ENCODE measurements around the gene GOLGA6L7.
A peak's percentile ranks its signal among the peaks of the same experiment; 100 is the strongest.
"Not testable (repeated sequence)": the region's sequence is repeated elsewhere in the genome, so short reads cannot be mapped to it uniquely, and the experiment has no call there.

Gene GOLGA6L7

DNA sequence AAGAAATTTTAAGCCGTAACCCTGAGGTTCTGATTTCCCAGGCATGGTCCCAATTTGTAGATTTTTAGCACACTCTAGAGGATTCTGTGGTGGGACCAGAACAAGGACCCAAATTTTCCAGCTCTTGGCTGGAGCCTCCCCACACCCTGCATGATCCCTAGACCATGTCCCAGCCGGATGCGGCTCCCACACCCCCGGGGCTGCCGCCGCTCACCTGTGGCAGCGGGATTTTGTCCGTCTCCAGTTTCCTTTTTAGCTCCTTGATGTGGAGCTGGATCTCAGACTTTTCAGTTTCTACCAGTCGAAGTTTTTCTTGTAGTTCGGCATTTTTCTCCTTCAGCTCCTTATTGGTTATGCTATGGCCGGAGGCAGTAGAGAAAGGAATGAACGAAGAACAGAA is 4.9 kb downstream of the GOLGA6L7 start:
- DNase-seq, result not testable (repeated sequence)

DNA sequence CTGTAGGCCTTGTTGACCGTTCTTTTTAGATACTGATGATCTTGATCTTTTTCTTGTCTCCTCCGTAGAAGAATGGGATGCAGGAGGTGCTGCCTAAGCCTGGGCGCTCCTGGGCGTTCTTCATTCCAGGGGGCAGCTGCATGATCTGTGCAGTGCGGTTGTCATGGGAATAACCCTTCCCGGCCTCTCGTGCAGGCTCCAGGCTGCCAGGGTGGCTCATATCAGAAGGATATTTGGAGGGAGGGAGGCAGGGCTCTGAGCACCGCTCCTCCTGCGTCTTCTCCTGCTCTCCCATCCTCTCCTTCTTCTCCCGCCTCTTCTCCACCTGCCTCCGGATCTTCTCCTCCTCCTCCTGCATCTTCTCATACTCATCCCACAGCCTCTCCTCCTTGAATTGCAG is 6.2 kb downstream of the GOLGA6L7 start:
- not testable (repeated sequence) for DNase-seq

GRCh38 chr15:28840285-28840684 is 8.2 kb downstream of the GOLGA6L7 start:
- not testable (repeated sequence) for DNase-seq

DNA sequence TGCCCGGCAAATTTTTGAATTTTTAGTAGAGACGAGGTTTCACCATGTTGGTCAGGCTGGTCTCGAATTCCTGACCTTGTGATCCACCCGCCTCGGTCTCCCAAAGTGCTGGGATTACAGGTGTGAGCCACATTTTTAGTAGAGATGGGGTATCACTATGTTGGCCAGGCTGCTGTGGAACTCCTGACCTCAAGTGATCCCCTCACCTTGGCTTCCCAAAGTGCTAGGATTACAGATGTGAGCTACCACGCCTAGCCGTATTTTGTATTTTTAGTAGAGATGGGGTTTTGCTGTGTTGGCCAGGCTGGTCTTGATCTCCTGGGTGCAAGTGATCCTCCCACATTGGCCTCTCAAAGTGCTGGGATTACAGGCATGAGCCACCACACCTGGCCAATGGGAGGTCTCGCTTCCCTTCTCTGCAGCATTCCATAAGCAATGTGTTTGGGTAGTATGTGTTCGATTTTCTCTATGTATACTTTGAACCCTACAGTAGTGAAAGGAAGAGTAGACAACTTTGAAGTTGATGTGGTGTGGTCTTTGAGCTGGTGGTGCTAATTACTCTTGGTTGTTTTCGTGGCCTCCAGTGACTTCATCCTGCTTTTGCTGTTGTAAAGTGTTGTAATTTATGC is 13.4 kb downstream of the GOLGA6L7 start:
- DNase-seq, result not testable (repeated sequence)

DNA sequence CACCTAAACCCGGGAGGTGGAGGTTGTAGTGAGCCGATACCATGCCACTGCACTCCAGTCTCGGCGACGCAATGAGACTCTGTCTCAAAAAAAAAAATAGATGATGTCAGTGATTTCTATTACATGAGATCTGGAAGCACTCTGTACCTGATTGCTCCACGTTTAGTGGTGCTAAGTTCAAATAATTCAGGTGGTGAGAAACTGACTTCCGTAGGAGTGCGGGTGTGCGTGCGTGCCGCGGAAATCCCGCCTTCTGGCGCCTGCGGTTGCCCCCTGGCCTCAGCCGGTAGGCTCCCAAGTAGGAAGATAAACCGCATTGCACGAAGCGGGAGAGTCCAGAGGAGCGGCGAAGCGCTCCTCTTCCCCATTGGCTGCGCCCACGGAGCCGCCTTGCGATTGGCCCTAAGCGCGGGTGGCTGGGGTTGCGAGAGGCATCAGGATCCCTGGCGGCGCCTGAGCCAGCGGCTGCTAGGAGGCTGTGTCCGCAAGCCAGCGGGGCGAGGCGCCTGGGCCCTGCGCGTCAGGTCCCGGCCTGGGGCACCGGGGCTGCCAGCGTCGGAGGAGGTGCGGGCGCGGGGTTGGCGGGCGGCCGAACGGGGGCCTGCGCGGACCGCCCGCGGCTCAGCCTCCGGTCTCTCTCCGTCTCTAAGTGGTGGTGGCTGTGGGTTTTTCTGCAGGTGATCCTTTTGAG is 16.4 kb downstream of the GOLGA6L7 start:
- peak; percentile 71 for DNase-seq

GRCh38 chr15:28821420-28821819 is 27.0 kb downstream of the GOLGA6L7 start:
- DNase-seq, result not testable (repeated sequence)

DNA sequence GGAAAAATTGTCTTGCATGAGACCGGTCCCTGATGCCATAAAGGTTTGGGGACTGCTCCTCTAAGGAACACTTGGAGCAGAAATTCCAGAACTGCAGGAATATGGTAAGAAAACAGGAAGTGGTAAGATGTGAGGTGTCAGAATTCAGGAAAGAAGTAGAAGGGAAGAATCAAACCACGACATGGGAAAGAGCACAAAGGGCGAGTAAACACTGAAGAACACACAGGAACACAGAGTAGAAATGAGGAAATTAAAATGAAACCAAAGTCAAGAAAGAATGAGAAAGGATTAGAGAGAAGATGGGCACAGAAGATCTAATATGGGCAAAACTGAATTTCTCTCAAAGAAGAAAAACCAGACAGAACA is 28.5 kb downstream of the GOLGA6L7 start:
- DNase-seq, result not testable (repeated sequence)

GRCh38 chr15:28819019-28819929 is 29.2 kb downstream of the GOLGA6L7 start:
- DNase-seq, result peak; percentile 9

DNA sequence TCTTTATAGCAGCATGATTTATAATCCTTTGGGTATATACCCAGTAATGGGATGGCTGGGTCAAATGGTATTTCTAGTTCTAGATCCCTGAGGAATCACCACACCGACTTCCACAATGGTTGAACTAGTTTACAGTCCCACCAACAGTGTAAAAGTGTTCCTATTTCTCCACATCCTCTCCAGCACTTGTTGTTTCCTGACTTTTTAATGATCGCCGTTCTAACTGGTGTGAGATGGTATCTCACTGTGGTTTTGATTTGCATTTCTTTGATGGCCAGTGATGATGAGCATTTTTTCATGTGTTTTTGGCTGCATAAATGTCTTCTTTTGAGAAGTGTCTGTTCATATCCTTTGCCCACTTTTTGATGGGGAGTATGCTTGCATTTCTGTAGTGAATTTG is 30.3 kb downstream of the GOLGA6L7 start:
- not testable (repeated sequence) for DNase-seq

- DNase-seq, result not testable (repeated sequence)
Observed at GRCh38 chr15:28814059-28814458, 34.4 kb downstream of the GOLGA6L7 start.

GRCh38 chr15:28813392-28813791 is 35.1 kb downstream of the GOLGA6L7 start:
- not testable (repeated sequence) for DNase-seq

DNA sequence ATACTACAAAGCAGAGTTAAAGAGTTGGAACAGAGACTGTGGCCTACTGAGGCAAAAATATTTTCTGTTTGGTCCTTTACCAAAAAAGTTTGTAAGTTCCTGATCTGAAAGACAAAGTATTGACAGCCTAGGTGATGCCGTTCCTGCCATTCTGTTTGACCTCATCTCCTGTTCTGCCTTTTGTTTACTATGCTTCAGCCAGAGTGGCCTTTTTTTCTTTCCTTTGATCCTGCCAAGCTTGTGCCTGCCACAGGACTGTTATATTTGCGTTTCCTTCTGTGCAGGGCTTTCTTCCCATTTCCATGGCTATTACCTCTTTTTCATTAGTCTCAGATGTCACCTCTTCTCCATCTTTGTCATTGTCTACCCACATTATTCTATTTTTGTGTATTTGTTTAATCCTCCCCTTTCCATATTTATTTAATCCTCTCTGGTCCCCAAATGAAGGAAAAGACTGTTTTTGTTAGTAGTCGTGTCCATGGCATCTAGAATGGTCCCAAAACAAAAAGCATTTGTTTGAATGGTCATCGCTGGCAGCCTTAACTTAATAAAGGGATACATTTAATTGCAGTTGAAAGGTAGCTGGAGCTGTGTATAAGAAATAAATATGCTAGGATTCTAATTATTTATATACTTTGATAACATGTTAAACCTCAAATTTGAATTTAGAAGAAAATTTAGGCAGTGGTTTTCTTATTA is 36.4 kb downstream of the GOLGA6L7 start:
- DNase-seq, result not testable (repeated sequence)

DNA sequence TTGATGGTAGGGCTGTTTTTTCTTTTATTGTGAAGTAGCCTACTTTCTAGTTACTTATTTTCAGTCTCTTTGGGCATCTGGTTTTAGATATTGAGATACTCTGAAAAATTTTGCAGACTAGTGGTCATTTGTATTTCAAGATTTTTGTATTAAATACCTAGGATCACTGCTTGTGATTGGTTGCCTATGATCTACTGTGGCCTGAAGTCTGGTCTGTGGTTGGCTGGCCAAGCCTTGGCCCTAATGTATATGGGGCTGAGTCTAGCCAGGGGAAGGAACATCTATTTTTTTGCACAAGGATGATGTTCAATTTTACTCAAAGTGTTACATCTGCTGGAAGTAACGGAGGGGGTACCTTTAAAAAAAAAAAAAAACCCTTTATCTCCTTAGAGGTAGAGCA is 38.0 kb downstream of the GOLGA6L7 start:
- not testable (repeated sequence) for DNase-seq

GRCh38 chr15:28808136-28808535 is 40.3 kb downstream of the GOLGA6L7 start:
- not testable (repeated sequence) for DNase-seq

DNA sequence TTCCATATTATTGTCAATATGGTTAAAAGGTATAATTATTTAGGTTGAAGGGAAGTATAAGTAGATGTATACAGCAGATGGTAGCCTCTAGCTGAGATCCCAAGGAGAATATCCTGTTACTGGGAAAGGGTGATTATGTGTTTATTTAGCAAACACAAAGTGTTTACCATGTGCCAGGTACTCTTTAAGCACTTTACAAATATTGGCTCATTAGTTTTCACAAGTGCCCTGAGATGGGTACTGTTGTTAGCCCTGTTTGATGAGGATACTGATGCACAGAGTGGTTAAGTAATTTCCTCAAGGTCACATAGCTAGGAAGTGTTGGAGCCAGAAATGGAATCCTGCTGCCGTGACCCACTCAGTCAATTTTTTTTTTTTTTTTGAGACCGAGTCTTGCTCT is 48.1 kb downstream of the GOLGA6L7 start:
- DNase-seq, result not testable (repeated sequence)

- not testable (repeated sequence) for DNase-seq
Observed at GRCh38 chr15:28798234-28798633, 50.2 kb downstream of the GOLGA6L7 start.

GRCh38 chr15:28794231-28794630 is 54.2 kb downstream of the GOLGA6L7 start:
- not testable (repeated sequence) for DNase-seq

All from central memory CD4-positive, alpha-beta T cell (primary cell).